ENCODE results near the gene ZNF45. TPM values are rescaled to one million over a fixed set of nuclear protein-coding genes. Genes with fewer than 3 reads are reported as not detected.

The ZNF45 gene
- total RNA-seq, 4 donors from 2014 or later: 2.8 to 7.7 (median 4.0) TPM

DNA sequence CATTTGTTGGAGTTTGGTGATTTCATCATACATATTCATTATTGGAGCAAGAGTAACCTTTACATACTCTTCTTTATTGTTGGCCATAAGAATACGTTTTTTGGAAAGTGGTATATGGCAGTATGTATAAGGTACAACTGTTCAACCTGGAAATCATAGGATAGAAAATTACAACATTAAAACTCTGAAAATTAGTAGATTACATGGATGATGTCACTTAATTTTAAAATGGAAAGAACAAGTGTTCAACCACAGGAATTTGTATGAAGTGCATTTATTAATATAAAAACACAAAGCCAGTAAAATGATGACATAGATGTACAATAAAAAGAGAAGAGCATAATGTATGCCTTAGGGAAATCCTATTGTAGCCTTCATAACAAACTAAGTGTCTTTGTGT, 41.6 kb upstream of the ZNF45 start:
- Histone ChIP-seq H3K4me1 (no peaks in the 10 kb centered on the region), H3K27me3 (no peaks in the 10 kb centered on the region), H3K27ac (no peak overlapping the region), H3K4me3 (no peak overlapping the region), H3K36me3 (peaks cover 0 to 3% of the 10 kb centered on the region in 2 donors), H3K9me3 (peaks cover 0 to 47% (median 8%) of the 10 kb centered on the region in 3 donors)
- TF ChIP-seq, protein P1, sequence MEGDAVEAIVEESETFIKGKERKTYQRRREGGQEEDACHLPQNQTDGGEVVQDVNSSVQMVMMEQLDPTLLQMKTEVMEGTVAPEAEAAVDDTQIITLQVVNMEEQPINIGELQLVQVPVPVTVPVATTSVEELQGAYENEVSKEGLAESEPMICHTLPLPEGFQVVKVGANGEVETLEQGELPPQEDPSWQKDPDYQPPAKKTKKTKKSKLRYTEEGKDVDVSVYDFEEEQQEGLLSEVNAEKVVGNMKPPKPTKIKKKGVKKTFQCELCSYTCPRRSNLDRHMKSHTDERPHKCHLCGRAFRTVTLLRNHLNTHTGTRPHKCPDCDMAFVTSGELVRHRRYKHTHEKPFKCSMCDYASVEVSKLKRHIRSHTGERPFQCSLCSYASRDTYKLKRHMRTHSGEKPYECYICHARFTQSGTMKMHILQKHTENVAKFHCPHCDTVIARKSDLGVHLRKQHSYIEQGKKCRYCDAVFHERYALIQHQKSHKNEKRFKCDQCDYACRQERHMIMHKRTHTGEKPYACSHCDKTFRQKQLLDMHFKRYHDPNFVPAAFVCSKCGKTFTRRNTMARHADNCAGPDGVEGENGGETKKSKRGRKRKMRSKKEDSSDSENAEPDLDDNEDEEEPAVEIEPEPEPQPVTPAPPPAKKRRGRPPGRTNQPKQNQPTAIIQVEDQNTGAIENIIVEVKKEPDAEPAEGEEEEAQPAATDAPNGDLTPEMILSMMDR (IDR thresholded peaks at IDR 0.05 in 4 of 5, conservative IDR thresholded peaks at IDR 0.05 in 1 of 5): no peak
- no peak for TF ChIP-seq POLR2A (IDR thresholded peaks at IDR 0.05)
- ATAC-seq (no peak), DNase-seq (no peak)
- intact Hi-C loops (cut with DNase I; ENCODE audit: low total_unique reads): no loop called here
- in situ Hi-C loops (cut with MboI; ENCODE audit: low sequenced_read_pairs in 4 of 4): no loop called here

DNA sequence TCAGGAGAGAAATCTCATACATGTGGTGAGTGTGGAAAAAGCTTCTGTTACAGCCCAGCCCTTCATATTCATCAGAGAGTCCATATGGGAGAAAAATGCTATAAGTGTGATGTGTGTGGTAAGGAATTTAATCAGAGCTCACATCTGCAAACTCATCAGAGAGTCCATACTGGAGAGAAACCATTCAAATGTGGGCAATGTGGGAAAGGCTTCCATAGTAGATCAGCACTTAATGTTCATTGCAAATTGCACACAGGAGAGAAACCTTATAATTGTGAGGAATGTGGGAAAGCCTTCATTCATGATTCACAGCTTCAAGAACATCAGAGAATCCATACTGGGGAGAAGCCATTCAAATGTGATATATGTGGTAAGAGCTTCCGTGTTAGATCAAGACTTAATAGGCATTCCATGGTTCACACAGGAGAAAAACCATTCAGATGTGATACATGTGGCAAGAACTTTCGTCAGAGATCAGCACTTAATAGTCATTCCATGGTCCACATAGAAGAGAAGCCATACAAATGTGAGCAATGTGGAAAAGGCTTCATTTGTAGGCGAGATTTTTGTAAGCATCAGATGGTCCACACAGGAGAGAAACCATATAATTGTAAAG, 31.1 kb upstream of the ZNF45 start:
- no peak for DNase-seq
- Histone ChIP-seq H3K27me3 (no peaks in the 10 kb centered on the region), H3K9me3 (peaks cover 5 to 73% (median 41%) of the 10 kb centered on the region in 3 donors), H3K4me1 (no peaks in the 10 kb centered on the region), H3K27ac (no peak overlapping the region), H3K36me3 (peaks cover 14 to 93% of the 10 kb centered on the region in 2 donors), H3K4me3 (peak overlapping the region in 1 of 4 donors; percentile 35)
- ATAC-seq: no peak
- TF ChIP-seq, protein P1 (IDR thresholded peaks at IDR 0.05 in 4 of 5, conservative IDR thresholded peaks at IDR 0.05 in 1 of 5): no peak
- TF ChIP-seq POLR2A (IDR thresholded peaks at IDR 0.05): no peak
- intact Hi-C loops (cut with DNase I; ENCODE audit: low total_unique reads): no loop called here
- in situ Hi-C loops (cut with MboI; ENCODE audit: low sequenced_read_pairs in 4 of 4): no loop called here

DNA sequence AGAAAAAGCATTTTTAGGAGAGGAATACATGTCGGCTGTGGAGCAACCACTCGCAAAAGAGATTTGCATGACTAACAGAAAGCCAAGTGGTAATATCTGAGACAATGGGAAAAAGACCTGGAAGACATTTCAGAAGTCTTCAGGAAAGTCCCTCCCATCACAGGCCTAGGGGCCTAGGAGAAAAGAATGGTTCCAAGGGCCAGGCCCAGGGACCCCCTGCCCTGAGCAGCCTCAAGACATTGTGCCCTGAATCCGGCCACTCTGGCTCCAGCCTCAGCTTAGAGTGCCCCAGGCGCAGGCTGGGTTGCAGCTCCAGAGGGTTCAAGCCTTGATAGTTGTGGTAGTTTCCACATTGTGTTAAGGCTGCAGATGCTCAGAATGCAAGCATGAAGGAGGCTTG, 25.3 kb upstream of the ZNF45 start:
- Histone ChIP-seq H3K4me1 (no peaks in the 10 kb centered on the region), H3K27me3 (no peaks in the 10 kb centered on the region), H3K9me3 (peaks cover 0 to 41% (median 24%) of the 10 kb centered on the region in 3 donors), H3K4me3 (no peak overlapping the region), H3K27ac (no peak overlapping the region), H3K36me3 (peaks cover 3 to 45% of the 10 kb centered on the region in 2 donors)
- DNase-seq (no peak), ATAC-seq (no peak)
- TF ChIP-seq, protein P1 (IDR thresholded peaks at IDR 0.05 in 4 of 5, conservative IDR thresholded peaks at IDR 0.05 in 1 of 5): no peak
- no peak for TF ChIP-seq POLR2A (IDR thresholded peaks at IDR 0.05)
- intact Hi-C loops (cut with DNase I; ENCODE audit: low total_unique reads): no loop called here
- in situ Hi-C loops (cut with MboI; ENCODE audit: low sequenced_read_pairs in 4 of 4): no loop called here

DNA sequence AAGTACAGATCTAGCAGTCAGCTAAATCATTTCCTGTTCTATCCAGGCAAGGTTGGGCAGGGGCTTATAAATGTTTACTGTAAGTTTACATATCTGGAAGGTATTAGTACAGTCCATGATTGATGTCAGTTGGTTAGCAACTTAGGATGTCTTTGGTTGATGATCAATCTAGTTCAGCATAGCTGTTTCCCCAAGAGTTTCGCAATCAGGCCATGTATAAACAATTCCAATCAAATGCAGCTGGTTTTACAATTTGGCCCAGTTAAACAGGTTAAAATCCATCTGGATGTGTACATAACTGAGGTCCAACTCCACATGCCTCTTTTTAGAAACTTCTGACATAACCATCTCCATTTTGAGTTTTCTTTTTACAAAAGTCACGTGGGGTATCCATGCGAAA, 22.8 kb upstream of the ZNF45 start:
- ATAC-seq: no peak
- Histone ChIP-seq H3K9me3 (peaks cover 0 to 26% (median 14%) of the 10 kb centered on the region in 3 donors), H3K27ac (no peak overlapping the region), H3K36me3 (peaks cover 0 to 32% of the 10 kb centered on the region in 2 donors), H3K27me3 (no peaks in the 10 kb centered on the region), H3K4me1 (no peaks in the 10 kb centered on the region), H3K4me3 (no peak overlapping the region)
- in situ Hi-C loops (cut with MboI; ENCODE audit: low sequenced_read_pairs in 4 of 4) (loop anchor here in 1 of 4 donors (10.0 kb wide), 1 partner anchor 133 kb away; the partner anchor contains the start of gene ZNF283), intact Hi-C loops (cut with DNase I; ENCODE audit: low total_unique reads) (loop anchor here (10.0 kb wide), 1 partner anchor 97 kb away; the partner anchor contains the start of gene ZNF223)
- DNase-seq: no peak
- no peak for TF ChIP-seq POLR2A (IDR thresholded peaks at IDR 0.05)
- TF ChIP-seq, protein P1 (IDR thresholded peaks at IDR 0.05 in 4 of 5, conservative IDR thresholded peaks at IDR 0.05 in 1 of 5): no peak
